OCI-LY3 (cell line): Measurements from ENCODE around the gene NR2C2.
A peak's percentile ranks its signal among the peaks of the same experiment; 100 is the strongest.

Experiments
- H2AFZ ChIP-seq: fragments of 200-600, 300-600 bp; shearing (Covaris generic); 2 replicates; pipeline ENCODE4 v1.6.0; 2014; ENCODE audit warnings: antibody characterized with exemption, low read depth, low read length
- H3K27ac ChIP-seq: fragments of 200-600, 300-600 bp; sonication (generic); 2 replicates; pipeline ENCODE4 v1.5.1; 2014; ENCODE audit warnings: mild to moderate bottlenecking, low read length, moderate library complexity, mixed read lengths
- H3K27me3 ChIP-seq: fragments of 200-600, 300-600 bp; sonication (generic); 2 replicates; pipeline ENCODE4 v1.6.1; 2014; ENCODE audit warnings: low read depth, low read length, mixed read lengths
- H3K36me3 ChIP-seq: fragments of 200-600, 300-600 bp; sonication (generic); replicated peaks from 2 replicates; pipeline ENCODE3; 2014; ENCODE audit warnings: low read depth, low read length, mixed read lengths
- H3K4me1 ChIP-seq: fragments of 300-600, 200-600 bp; sonication (generic); 2 replicates; pipeline ENCODE4 v1.6.1; 2014; ENCODE audit warnings: low read length, mixed read lengths
- H3K4me2 ChIP-seq: fragments of 200-600, 300-600 bp; sonication (generic); 2 replicates; pipeline ENCODE4 v1.6.1; 2014; ENCODE audit warnings: low read length, mixed read lengths
- H3K4me3 ChIP-seq: fragments of 300-600, 200-600 bp; sonication (generic); 2 replicates; pipeline ENCODE4 v1.5.1; 2014; ENCODE audit warnings: antibody characterized with exemption, mild to moderate bottlenecking, low read length, moderate library complexity
- H3K79me2 ChIP-seq: fragments of 300-600, 200-600 bp; shearing (Covaris generic); 2 replicates; pipeline ENCODE4 v1.6.1; 2014; ENCODE audit warnings: mild to moderate bottlenecking, low read length, mixed read lengths
- H3K9ac ChIP-seq: fragments of 300-600, 200-600 bp; shearing (Covaris generic); 2 replicates; pipeline ENCODE4 v1.6.0; 2014; ENCODE audit warnings: mild to moderate bottlenecking, low read length, moderate library complexity
- H3K9me3 ChIP-seq: fragments of 200-600, 300-600 bp; shearing (Covaris generic); 2 replicates; pipeline ENCODE4 v1.6.1; 2014; ENCODE audit warnings: low read length, mixed read lengths; ENCODE audit not compliant: insufficient read depth
- H4K20me1 ChIP-seq: fragments of 200-600, 300-600 bp; sonication (generic); 2 replicates; pipeline ENCODE4 v1.6.1; 2016; ENCODE audit warnings: low read length, mixed read lengths; ENCODE audit not compliant: insufficient read depth
- CTCF ChIP-seq: fragments of 200-600, 300-600 bp; sonication (generic); IDR thresholded peaks from 2 replicates; pipeline ENCODE4 v1.5.1; 2014; ENCODE audit warnings: antibody characterized with exemption, low read length, low read depth
- EZH2phosphoT487 ChIP-seq: fragments of 200-600 bp; shearing (Covaris generic); IDR thresholded peaks from 2 replicates; pipeline ENCODE4 v1.6.1; 2018; ENCODE audit warnings: antibody characterized with exemption, mixed run types, low read depth

The NR2C2 gene

GRCh38 chr3:15055019-15055557 lies 107.7 kb downstream of the NR2C2 start:
- no peaks in the 10 kb centered on the region for H3K27me3 ChIP-seq
- no peaks in the 10 kb centered on the region for H3K9me3 ChIP-seq
- no peak overlapping the region for H3K27ac ChIP-seq
- peaks cover 53% of the 10 kb centered on the region for H3K36me3 ChIP-seq
- H3K79me2 ChIP-seq = peaks cover 98% of the 10 kb centered on the region
- no peak overlapping the region for H3K4me3 ChIP-seq
- H3K9ac ChIP-seq = no peak overlapping the region
- peaks cover 28% of the 10 kb centered on the region for H3K4me1 ChIP-seq
- TF ChIP-seq EZH2phosphoT487 (no peak), CTCF (no peak)
- no peak overlapping the region for H3K4me2 ChIP-seq
- no peak overlapping the region for H2AFZ ChIP-seq
- peaks cover 14% of the 10 kb centered on the region for H4K20me1 ChIP-seq

- Histone ChIP-seq H3K27ac (no peak overlapping the region), H3K4me3 (no peak overlapping the region), H3K36me3 (peaks cover 53% of the 10 kb centered on the region), H2AFZ (no peak overlapping the region), H3K9ac (no peak overlapping the region), H3K27me3 (no peaks in the 10 kb centered on the region), H3K79me2 (peaks cover 89% of the 10 kb centered on the region), H3K4me1 (peaks cover 10% of the 10 kb centered on the region), H4K20me1 (peaks cover 7% of the 10 kb centered on the region; the same call in 1 of the 2 replicates), H3K9me3 (no peaks in the 10 kb centered on the region), H3K4me2 (no peak overlapping the region)
- no peak for TF ChIP-seq CTCF
- no peak for TF ChIP-seq EZH2phosphoT487
Measured at GRCh38 chr3:15056676-15057404, 109.5 kb downstream of the NR2C2 start.

- Histone ChIP-seq H3K27me3 (no peaks in the 10 kb centered on the region), H3K4me3 (no peak overlapping the region), H2AFZ (no peak overlapping the region), H3K79me2 (peaks cover 80% of the 10 kb centered on the region), H3K27ac (no peak overlapping the region), H4K20me1 (peaks cover 19% of the 10 kb centered on the region), H3K4me1 (peaks cover 17% of the 10 kb centered on the region), H3K4me2 (no peak overlapping the region), H3K36me3 (peaks cover 45% of the 10 kb centered on the region), H3K9me3 (no peaks in the 10 kb centered on the region), H3K9ac (no peak overlapping the region)
- TF ChIP-seq CTCF (no peak), EZH2phosphoT487 (no peak)
Measured at GRCh38 chr3:15060029-15060428, 112.6 kb downstream of the NR2C2 start.

GRCh38 chr3:15063238-15063637 lies 115.9 kb downstream of the NR2C2 start:
- Histone ChIP-seq H3K9me3 (no peaks in the 10 kb centered on the region), H4K20me1 (peaks cover 12% of the 10 kb centered on the region; the same call in 1 of the 2 replicates), H3K4me1 (peaks cover 17% of the 10 kb centered on the region), H2AFZ (no peak overlapping the region), H3K27me3 (no peaks in the 10 kb centered on the region), H3K36me3 (peaks cover 24% of the 10 kb centered on the region), H3K27ac (no peak overlapping the region), H3K4me3 (peak overlapping the region; percentile 88; the same call in 1 of the 2 replicates), H3K9ac (no peak overlapping the region), H3K4me2 (peak overlapping the region; percentile 92), H3K79me2 (peaks cover 50% of the 10 kb centered on the region)
- TF ChIP-seq EZH2phosphoT487 (no peak), CTCF (no peak)
